Fibroblast of mammary gland (primary cell): ENCODE results near the gene TBC1D2B.

Source experiments
- DNase-seq: peaks from one replicate; pipeline ENCODE4 v3.0.0-alpha.2; 2010; ENCODE audit warnings: low read depth
- H3K4me3 ChIP-seq: 2 replicates; pipeline ENCODE4 v1.5.1; 2011; ENCODE audit warnings: low read depth, mild to moderate bottlenecking, low read length, moderate library complexity; ENCODE audit not compliant: control insufficient read depth
- CTCF ChIP-seq: conservative IDR thresholded peaks from 2 replicates; pipeline ENCODE4 v1.5.1; 2011; ENCODE audit warnings: low read depth, low read length, inconsistent platforms; ENCODE audit not compliant: control insufficient read depth, insufficient read depth

The TBC1D2B gene

GRCh38 chr15:78085928-78086327 lies 8.4 kb upstream of the TBC1D2B start:
- H3K4me3 ChIP-seq: no peak overlapping the region
- TF ChIP-seq CTCF: no peak
- DNase-seq: peak; percentile 73

GRCh38 chr15:78084449-78084750 lies 6.9 kb upstream of the TBC1D2B start:
- TF ChIP-seq CTCF: no peak
- H3K4me3 ChIP-seq: no peak overlapping the region
- no peak for DNase-seq

- TF ChIP-seq CTCF: no peak
- no peak for DNase-seq
Observed at GRCh38 chr15:78083687-78084448, 6.4 kb upstream of the TBC1D2B start.

GRCh38 chr15:78083186-78083585 lies 5.7 kb upstream of the TBC1D2B start:
- no peak overlapping the region for H3K4me3 ChIP-seq
- TF ChIP-seq CTCF: no peak
- no peak for DNase-seq

More at GRCh38 chr15:78083687-78084448, 6.4 kb upstream of the TBC1D2B start:
- no peak overlapping the region for H3K4me3 ChIP-seq

- no peak for DNase-seq
- no peak for TF ChIP-seq CTCF
- no peak overlapping the region for H3K4me3 ChIP-seq
Observed at GRCh38 chr15:78082743-78083110, 5.2 kb upstream of the TBC1D2B start.

- no peak overlapping the region for H3K4me3 ChIP-seq
- DNase-seq: peak; percentile 42
- no peak for TF ChIP-seq CTCF
Observed at GRCh38 chr15:78082106-78082742, 4.7 kb upstream of the TBC1D2B start.

GRCh38 chr15:78080088-78080460 lies 2.6 kb upstream of the TBC1D2B start:
- DNase-seq: no peak
- TF ChIP-seq CTCF: no peak
- H3K4me3 ChIP-seq: no peak overlapping the region
